Caco-2 (cell line): ENCODE results near the gene OXNAD1. TPM values are rescaled to one million over a fixed set of nuclear protein-coding genes. Genes with fewer than 3 reads are reported as not detected.

Source experiments
- BruUV-seq: library from RNA; stranded (reverse); fragments of 400-500 nt; replicated peaks from 2 replicates; lab custom pipeline; 2021; lab: Mats Ljungman, UMichigan
- CTCF ChIA-PET: fragments of 300-600 bp; sonication (Branson Sonifier 250); formaldehyde crosslinking; loops from one replicate; lab custom pipeline; 2022; ENCODE audit warnings: antibody characterized with exemption; lab: Charles Lee
- POLR2A ChIA-PET: fragments of 300-600 bp; sonication (Branson Sonifier 250); formaldehyde crosslinking; loops from one replicate; lab custom pipeline; 2022; ENCODE audit warnings: antibody characterized with exemption; lab: Charles Lee
- DNase-seq, 2 experiments: peaks; one replicate each; pipeline versions ENCODE4 v3.0.0 to v3.0.0-alpha.2; 2020 to 2022
- H3K27me3 ChIP-seq: replicated peaks from 2 replicates; pipeline ENCODE4 v1.6.0; 2011; ENCODE audit warnings: low read length; ENCODE audit not compliant: control insufficient read depth, insufficient read depth
- H3K36me3 ChIP-seq: 2 replicates; pipeline ENCODE4 v1.5.1; 2011; ENCODE audit warnings: low read length; ENCODE audit not compliant: control insufficient read depth, insufficient read depth
- H3K4me1 ChIP-seq: fragments of 250-450 bp; sonication (Bioruptor Pico); 2 replicates; pipeline ENCODE4 v1.5.1; 2020; ENCODE audit warnings: mild to moderate bottlenecking
- H3K4me3 ChIP-seq: 2 replicates; pipeline ENCODE4 v1.5.1; 2011; ENCODE audit warnings: low read depth, mild to moderate bottlenecking, control low read depth, low read length
- H3K9me3 ChIP-seq: fragments of 250-450 bp; sonication (Bioruptor Pico); 2 replicates; pipeline ENCODE4 v1.5.1; 2020; ENCODE audit warnings: mild to moderate bottlenecking, moderate library complexity
- H3K27ac Mint-ChIP-seq: one replicate; pipeline ENCODE4 v1.8.0; 2022; ENCODE audit warnings: mixed read lengths; ENCODE audit not compliant: unreplicated experiment
- H3K27me3 Mint-ChIP-seq: one replicate; pipeline ENCODE4 v1.8.0; 2022; ENCODE audit warnings: mixed read lengths; ENCODE audit not compliant: insufficient read depth, unreplicated experiment
- H3K36me3 Mint-ChIP-seq: one replicate; pipeline ENCODE4 v1.8.0; 2022; ENCODE audit warnings: mild to moderate bottlenecking, mixed read lengths; ENCODE audit not compliant: insufficient read depth, unreplicated experiment
- H3K4me1 Mint-ChIP-seq: one replicate; pipeline ENCODE4 v1.8.0; 2022; ENCODE audit warnings: low read depth, mixed read lengths; ENCODE audit not compliant: unreplicated experiment
- H3K4me3 Mint-ChIP-seq: one replicate; pipeline ENCODE4 v1.8.0; 2022; ENCODE audit warnings: mild to moderate bottlenecking, moderate library complexity, mixed read lengths; ENCODE audit not compliant: unreplicated experiment
- H3K9me3 Mint-ChIP-seq: one replicate; pipeline ENCODE4 v1.8.0; 2022; ENCODE audit warnings: mixed read lengths; ENCODE audit not compliant: unreplicated experiment
- CTCF ChIP-seq, 2 experiments: fragments of 200-600 bp in 1 of 2; IDR thresholded peaks; 1 replicate in 1 of 2; 2 replicates in 1 of 2; pipeline versions ENCODE4 v1.5.1 to v1.8.0; 2011 to 2022; ENCODE audit warnings: antibody characterized with exemption in 1 of 2, control low read depth in 1 of 2, inconsistent platforms in 1 of 2, low read depth in 1 of 2, low read length in 1 of 2, mild to moderate bottlenecking in 1 of 2, moderate library complexity in 1 of 2; ENCODE audit not compliant: insufficient read depth in 1 of 2, severe bottlenecking in 1 of 2, unreplicated experiment in 1 of 2
- intact Hi-C: fragments of 100-400 bp; cut with micrococcal nuclease; formaldehyde crosslinking; loops from one replicate; pipeline ENCODE4 v1.10.0; 2022; ENCODE audit not compliant: unreplicated experiment
- total RNA-seq: library from RNA; stranded (reverse); gene quantifications from 2 replicates; pipeline ENCODE4 v1.2.3, GENCODE V29; 2022

Gene OXNAD1
- total RNA-seq, 1 experiment from 2014 or later: 20.0 TPM

- no peaks in the 10 kb centered on the region for H3K9me3 ChIP-seq
- H3K4me1 ChIP-seq: peaks cover 15% of the 10 kb centered on the region
- H3K4me3 Mint-ChIP-seq: no peak overlapping the region
- CTCF ChIA-PET: interaction anchor here (0.9 kb wide), 1 partner anchor 36 kb away, joined by 4 read pairs; no protein-coding TSS in a partner anchor
- no peaks in the 10 kb centered on the region for H3K36me3 ChIP-seq
- POLR2A ChIA-PET: no interaction called here
- no peaks in the 10 kb centered on the region for H3K9me3 Mint-ChIP-seq
- DNase-seq: no peak
- H3K27me3 Mint-ChIP-seq: no peaks in the 10 kb centered on the region
- H3K36me3 Mint-ChIP-seq: no peaks in the 10 kb centered on the region
- no peak overlapping the region for H3K27ac Mint-ChIP-seq
- no peak for TF ChIP-seq CTCF (IDR thresholded peaks at IDR 0.05; ENCODE audit: insufficient read depth in 1 of 2, low read depth in 1 of 2, low read length in 1 of 2, severe bottlenecking in 1 of 2, unreplicated experiment in 1 of 2)
- BruUV-seq: no TSS peak
- peaks cover 5% of the 10 kb centered on the region for H3K4me1 Mint-ChIP-seq
- intact Hi-C loops: no loop called here
- H3K4me3 ChIP-seq: no peak overlapping the region
- H3K27me3 ChIP-seq: no peaks in the 10 kb centered on the region
Observed at GRCh38 chr3:16252988-16253387, 12.0 kb upstream of the OXNAD1 start.

GRCh38 chr3:16253601-16254000 lies 11.4 kb upstream of the OXNAD1 start:
- Histone ChIP-seq H3K4me1 (peaks cover 15% of the 10 kb centered on the region), H3K27me3 (no peaks in the 10 kb centered on the region), H3K4me3 (no peak overlapping the region), H3K36me3 (no peaks in the 10 kb centered on the region), H3K9me3 (no peaks in the 10 kb centered on the region)
- no peak for DNase-seq
- intact Hi-C loops: no loop called here
- POLR2A ChIA-PET: no interaction called here
- Mint-ChIP-seq H3K27ac (no peak overlapping the region), H3K4me1 (peaks cover 5% of the 10 kb centered on the region), H3K27me3 (no peaks in the 10 kb centered on the region), H3K9me3 (no peaks in the 10 kb centered on the region), H3K4me3 (no peak overlapping the region), H3K36me3 (no peaks in the 10 kb centered on the region)
- CTCF ChIA-PET: no interaction called here
- BruUV-seq: no TSS peak
- TF ChIP-seq CTCF (IDR thresholded peaks at IDR 0.05; ENCODE audit: insufficient read depth in 1 of 2, low read depth in 1 of 2, low read length in 1 of 2, severe bottlenecking in 1 of 2, unreplicated experiment in 1 of 2): no peak

GRCh38 chr3:16254916-16255315 lies 10.1 kb upstream of the OXNAD1 start:
- no TSS peak for BruUV-seq
- no peaks in the 10 kb centered on the region for H3K9me3 Mint-ChIP-seq
- H3K27me3 Mint-ChIP-seq: no peaks in the 10 kb centered on the region
- no peaks in the 10 kb centered on the region for H3K9me3 ChIP-seq
- H3K4me1 Mint-ChIP-seq: peaks cover 5% of the 10 kb centered on the region
- TF ChIP-seq CTCF (IDR thresholded peaks at IDR 0.05; ENCODE audit: insufficient read depth in 1 of 2, low read depth in 1 of 2, low read length in 1 of 2, severe bottlenecking in 1 of 2, unreplicated experiment in 1 of 2): no peak
- no peak overlapping the region for H3K4me3 ChIP-seq
- no peak overlapping the region for H3K4me3 Mint-ChIP-seq
- intact Hi-C loops: no loop called here
- DNase-seq: no peak
- H3K36me3 Mint-ChIP-seq: peaks cover 4% of the 10 kb centered on the region
- no peaks in the 10 kb centered on the region for H3K36me3 ChIP-seq
- no peak overlapping the region for H3K27ac Mint-ChIP-seq
- ChIA-PET CTCF (no interaction called here), POLR2A (no interaction called here)
- no peaks in the 10 kb centered on the region for H3K27me3 ChIP-seq
- peaks cover 15% of the 10 kb centered on the region for H3K4me1 ChIP-seq
